ENCODE results near the gene GPSM1.

DNA sequence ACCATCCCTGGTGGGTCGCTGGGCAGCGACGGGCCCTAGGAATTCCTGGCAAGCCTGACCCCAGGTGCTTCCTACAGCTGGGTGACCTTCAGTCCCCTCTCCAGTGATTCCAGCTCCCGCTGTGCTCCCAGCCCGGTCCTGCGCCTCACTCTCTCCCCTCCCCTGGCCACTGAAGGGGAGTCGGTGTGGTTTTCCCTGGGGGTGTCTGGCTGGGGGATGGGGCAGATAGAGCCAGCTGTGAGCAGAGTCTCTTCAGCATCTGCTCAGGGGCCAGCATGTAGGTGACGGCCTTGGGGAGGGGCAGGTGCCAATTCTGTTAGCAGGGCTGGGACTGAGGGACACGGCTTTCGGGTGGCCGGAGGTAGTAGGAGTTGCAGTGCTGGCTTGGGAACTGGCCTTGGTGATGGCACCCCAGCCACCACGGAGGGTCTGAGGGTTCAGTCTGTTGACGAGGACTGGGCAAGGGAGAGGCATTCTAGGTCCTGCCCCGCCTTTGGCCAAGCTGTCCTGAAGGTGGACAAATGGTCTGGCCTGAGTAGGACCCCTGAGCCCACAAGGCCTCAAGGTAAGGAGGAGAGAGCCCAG lies 3.2 kb downstream of the GPSM1 start:
- TF ChIP-seq, protein P1, sequence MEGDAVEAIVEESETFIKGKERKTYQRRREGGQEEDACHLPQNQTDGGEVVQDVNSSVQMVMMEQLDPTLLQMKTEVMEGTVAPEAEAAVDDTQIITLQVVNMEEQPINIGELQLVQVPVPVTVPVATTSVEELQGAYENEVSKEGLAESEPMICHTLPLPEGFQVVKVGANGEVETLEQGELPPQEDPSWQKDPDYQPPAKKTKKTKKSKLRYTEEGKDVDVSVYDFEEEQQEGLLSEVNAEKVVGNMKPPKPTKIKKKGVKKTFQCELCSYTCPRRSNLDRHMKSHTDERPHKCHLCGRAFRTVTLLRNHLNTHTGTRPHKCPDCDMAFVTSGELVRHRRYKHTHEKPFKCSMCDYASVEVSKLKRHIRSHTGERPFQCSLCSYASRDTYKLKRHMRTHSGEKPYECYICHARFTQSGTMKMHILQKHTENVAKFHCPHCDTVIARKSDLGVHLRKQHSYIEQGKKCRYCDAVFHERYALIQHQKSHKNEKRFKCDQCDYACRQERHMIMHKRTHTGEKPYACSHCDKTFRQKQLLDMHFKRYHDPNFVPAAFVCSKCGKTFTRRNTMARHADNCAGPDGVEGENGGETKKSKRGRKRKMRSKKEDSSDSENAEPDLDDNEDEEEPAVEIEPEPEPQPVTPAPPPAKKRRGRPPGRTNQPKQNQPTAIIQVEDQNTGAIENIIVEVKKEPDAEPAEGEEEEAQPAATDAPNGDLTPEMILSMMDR (IDR thresholded peaks at IDR 0.05): no peak
- TF ChIP-seq POLR2AphosphoS5 (IDR thresholded peaks at IDR 0.05): no peak
- TF ChIP-seq EP300 (IDR thresholded peaks at IDR 0.05): no peak
